NT2/D1 (cell line): ENCODE data around the gene FER.

ENCODE experiments used
- SUZ12 ChIP-seq: IDR thresholded peaks from 2 replicates; pipeline ENCODE4 v1.6.1; 2011; ENCODE audit not compliant: insufficient read length, insufficient read depth; ENCODE audit errors: extremely low read depth
- YY1 ChIP-seq: IDR thresholded peaks from 2 replicates; pipeline ENCODE4 v1.6.1; 2011; ENCODE audit not compliant: insufficient read length, insufficient read depth
- ZNF274 ChIP-seq: IDR thresholded peaks from 2 replicates; pipeline ENCODE4 v1.6.1; 2011; ENCODE audit warnings: mild to moderate bottlenecking, low read depth, low read length

DNA sequence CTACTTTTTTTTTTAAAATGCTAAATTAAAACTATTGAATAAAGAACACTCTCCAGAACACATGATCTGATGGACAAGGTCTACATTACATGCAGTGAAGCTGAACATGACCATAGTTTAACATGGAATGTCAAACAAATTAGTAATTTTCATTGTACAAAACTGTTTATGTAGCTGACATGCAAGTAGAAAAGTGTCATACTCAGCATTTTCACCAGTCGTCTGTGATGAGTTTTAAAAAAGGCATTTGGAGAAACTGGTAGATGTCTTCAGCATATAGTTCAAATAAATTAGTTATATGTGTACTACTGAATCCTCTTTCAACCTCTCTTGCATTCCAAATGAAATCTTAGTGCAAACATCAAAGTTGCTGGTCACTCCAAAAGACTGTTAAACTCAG lies 301.9 kb downstream of the FER start:
- no peak for TF ChIP-seq SUZ12
- TF ChIP-seq ZNF274 = no peak
- no peak for TF ChIP-seq YY1
